ENCODE measurements around the gene OTP.
"Not testable (repeated sequence)": the region's sequence is repeated elsewhere in the genome, so short reads cannot be mapped to it uniquely, and the experiment has no call there.

Gene OTP

GRCh38 chr5:77638763-77639671 lies 504 bp upstream of the OTP start:
- peak; percentile 70 for DNase-seq

- peak; percentile 37 for DNase-seq
Observed at GRCh38 chr5:77637170-77637997, 1.1 kb downstream of the OTP start.

GRCh38 chr5:77636641-77637169 lies 1.8 kb downstream of the OTP start:
- peak; percentile 34 for DNase-seq

- DNase-seq: peak; percentile 50
Observed at GRCh38 chr5:77635917-77636640, 2.4 kb downstream of the OTP start.

- DNase-seq: peak; percentile 15
Observed at GRCh38 chr5:77635067-77635916, 3.2 kb downstream of the OTP start.

- DNase-seq: no peak
Observed at GRCh38 chr5:77633709-77634108, 4.8 kb downstream of the OTP start.

GRCh38 chr5:77633207-77633675 lies 5.3 kb downstream of the OTP start:
- peak; percentile 24 for DNase-seq

GRCh38 chr5:77632526-77633206 lies 5.8 kb downstream of the OTP start:
- peak; percentile 71 for DNase-seq

GRCh38 chr5:77630114-77630680 lies 8.3 kb downstream of the OTP start:
- DNase-seq: peak; percentile 95

GRCh38 chr5:77629509-77630113 lies 8.9 kb downstream of the OTP start:
- peak; percentile 73 for DNase-seq

GRCh38 chr5:77628840-77629508 lies 9.5 kb downstream of the OTP start:
- peak; percentile 65 for DNase-seq

- no peak for DNase-seq
Observed at GRCh38 chr5:77627869-77628674, 10.4 kb downstream of the OTP start.

- DNase-seq: no peak
Observed at GRCh38 chr5:77623203-77623740, 15.2 kb downstream of the OTP start.

GRCh38 chr5:77621440-77621839 lies 17.1 kb downstream of the OTP start:
- DNase-seq: peak; percentile 37

GRCh38 chr5:77620405-77620804 lies 18.1 kb downstream of the OTP start:
- DNase-seq: peak; percentile 96

- no peak for DNase-seq
Observed at GRCh38 chr5:77616920-77617319, 21.6 kb downstream of the OTP start.

GRCh38 chr5:77608927-77609326 lies 29.6 kb downstream of the OTP start:
- DNase-seq: not testable (repeated sequence)

- peak; percentile 94 for DNase-seq
Observed at GRCh38 chr5:77607324-77607723, 31.2 kb downstream of the OTP start.
